Measurements from ENCODE around the gene ARHGEF7. TPM values are rescaled to one million over a fixed set of nuclear protein-coding genes. Genes with fewer than 3 reads are reported as not detected.
A peak's percentile ranks its signal among the peaks of the same experiment; 100 is the strongest.

ARHGEF7 gene
- total RNA-seq, 1 donor from 2014 or later, result 52.8 TPM

- DNase-seq (ENCODE audit: low read depth), result no peak
Measured at GRCh38 chr13:111099290-111099689, 15.8 kb upstream of the ARHGEF7 start.

GRCh38 chr13:111110054-111110453 is 5.1 kb upstream of the ARHGEF7 start:
- DNase-seq (ENCODE audit: low read depth), result no peak

DNA sequence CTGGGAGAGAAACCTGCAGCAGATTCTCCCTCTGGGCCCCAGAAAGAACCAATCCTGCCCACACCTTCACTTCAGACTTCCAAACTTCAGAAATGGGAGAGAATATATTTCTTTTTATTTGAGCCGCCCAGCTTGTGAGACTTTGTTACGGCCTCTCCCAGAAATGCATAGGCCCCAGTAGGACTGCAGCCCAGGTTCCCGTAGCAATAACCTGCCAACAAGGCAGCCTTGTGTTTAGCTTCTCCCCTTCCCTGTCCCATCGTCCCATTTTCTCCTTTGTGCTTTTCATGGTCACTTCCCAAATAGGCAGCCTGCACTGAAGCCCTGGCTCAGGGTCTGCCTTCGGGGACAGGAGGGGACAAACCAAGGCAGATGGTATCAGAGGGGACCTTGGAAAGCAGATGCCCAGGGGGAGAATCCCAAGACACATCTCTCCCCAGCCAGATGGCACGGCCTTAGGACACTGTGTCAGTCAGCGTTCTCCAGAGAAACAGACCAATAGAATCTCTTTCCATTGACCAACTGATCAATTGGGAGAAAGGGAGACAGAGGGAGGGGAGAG is 3.7 kb upstream of the ARHGEF7 start:
- DNase-seq (ENCODE audit: low read depth), result no peak

GRCh38 chr13:111112196-111112595 is 2.9 kb upstream of the ARHGEF7 start:
- DNase-seq (ENCODE audit: low read depth), result no peak

- DNase-seq (ENCODE audit: low read depth), result peak; percentile 54
Measured at GRCh38 chr13:111114362-111115060, 599 bp upstream of the ARHGEF7 start.

- peak; percentile 49 for DNase-seq (ENCODE audit: low read depth)
Measured at GRCh38 chr13:111115965-111116521, 933 bp downstream of the ARHGEF7 start.

DNA sequence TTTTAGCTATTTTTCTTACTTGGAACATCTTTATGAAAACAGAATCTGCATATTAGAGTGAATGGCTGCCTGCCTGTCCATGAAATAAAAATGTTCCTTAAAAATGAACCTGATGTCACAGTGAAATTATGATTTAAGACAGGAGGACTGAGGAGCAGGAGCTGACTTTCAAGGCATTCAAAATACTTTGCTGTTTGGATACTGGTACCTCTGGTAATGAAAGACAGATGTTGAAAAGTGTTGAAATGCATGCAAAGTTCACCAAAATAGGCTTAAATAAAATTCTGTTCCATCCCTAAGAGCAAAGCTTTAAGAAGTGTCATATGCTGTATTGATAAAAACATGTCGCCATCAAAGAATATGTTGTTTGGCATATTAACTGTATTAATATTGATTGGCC is 1.7 kb downstream of the ARHGEF7 start:
- DNase-seq (ENCODE audit: low read depth), result no peak

DNA sequence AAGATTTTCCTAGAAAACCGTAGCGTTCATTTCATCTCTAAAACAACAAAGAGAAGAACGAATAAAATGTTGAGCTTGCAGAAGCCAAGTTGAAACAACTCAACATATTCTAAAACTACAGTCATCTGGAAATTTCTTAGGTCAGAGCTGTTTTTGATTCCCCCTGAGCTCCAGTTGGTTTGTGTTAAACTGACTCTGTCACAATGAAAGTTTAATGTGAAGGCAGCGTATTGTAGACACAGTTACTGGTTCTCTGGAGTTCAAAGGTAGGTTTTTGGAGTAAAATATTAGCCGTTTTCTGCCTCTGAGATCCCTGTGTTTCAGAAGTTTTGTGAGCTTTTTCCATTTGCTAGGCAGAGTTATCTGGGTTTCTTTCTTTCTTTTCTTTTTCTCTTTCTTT is 2.2 kb downstream of the ARHGEF7 start:
- no peak for DNase-seq (ENCODE audit: low read depth)

GRCh38 chr13:111117961-111118360 is 2.9 kb downstream of the ARHGEF7 start:
- DNase-seq (ENCODE audit: low read depth), result no peak

- DNase-seq (ENCODE audit: low read depth), result no peak
Measured at GRCh38 chr13:111118898-111119607, 3.9 kb downstream of the ARHGEF7 start.

DNA sequence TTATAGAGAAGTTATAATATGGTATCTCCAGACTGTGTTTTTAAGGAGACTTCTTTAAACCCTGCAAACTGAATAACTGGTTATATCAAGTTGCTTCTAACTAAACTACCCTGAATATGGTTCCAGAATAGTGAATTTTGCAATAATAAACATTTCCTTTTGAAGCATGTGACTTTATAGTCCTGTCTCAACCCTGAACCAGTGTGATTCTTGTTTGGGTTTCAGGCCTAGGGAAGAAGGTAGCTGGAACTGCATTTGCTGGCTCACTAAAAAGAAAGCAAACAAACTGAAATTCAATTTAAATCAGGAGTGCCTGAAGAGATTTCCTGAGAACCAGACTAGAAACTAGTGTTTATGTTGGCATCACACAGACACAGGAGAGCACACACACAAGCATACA is 4.9 kb downstream of the ARHGEF7 start:
- no peak for DNase-seq (ENCODE audit: low read depth)

DNA sequence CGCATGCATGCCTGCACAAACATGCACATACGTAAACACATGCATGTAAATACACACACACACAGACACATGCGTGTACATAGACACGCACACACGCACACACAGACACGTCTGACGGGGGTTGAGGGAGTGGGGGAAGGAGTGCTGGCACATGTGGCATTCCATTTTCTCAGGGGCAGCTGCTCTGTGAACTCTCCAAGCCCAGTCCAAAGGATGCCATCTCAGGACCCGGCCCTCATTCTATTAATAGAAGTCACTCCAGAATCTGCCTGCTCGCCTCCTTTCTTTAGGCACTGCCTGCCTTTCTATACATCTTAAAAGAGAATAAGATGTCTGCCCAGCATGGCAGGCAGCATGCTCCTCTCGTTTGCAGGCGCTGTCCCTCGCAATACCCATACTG is 5.3 kb downstream of the ARHGEF7 start:
- DNase-seq (ENCODE audit: low read depth), result peak; percentile 74

DNA sequence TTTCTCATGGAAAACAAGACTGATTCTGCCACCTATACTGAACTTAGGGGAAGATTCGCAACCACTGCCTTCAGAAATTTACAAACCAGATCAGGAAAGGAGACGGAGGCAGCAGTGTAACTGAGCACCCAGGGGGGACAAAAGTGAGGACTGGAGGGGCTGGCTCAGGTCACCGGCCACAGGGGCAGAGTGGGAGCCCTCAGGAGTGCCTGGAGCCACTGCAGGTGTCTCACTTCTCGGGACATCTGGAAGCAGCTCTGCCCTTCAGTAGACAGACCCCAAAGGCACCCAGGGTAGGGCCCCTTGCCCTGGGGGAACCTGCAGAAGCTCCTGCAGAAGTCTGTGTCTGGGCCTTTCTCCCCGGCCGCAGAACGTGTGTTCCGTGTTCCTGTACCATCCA is 5.8 kb downstream of the ARHGEF7 start:
- no peak for DNase-seq (ENCODE audit: low read depth)

DNA sequence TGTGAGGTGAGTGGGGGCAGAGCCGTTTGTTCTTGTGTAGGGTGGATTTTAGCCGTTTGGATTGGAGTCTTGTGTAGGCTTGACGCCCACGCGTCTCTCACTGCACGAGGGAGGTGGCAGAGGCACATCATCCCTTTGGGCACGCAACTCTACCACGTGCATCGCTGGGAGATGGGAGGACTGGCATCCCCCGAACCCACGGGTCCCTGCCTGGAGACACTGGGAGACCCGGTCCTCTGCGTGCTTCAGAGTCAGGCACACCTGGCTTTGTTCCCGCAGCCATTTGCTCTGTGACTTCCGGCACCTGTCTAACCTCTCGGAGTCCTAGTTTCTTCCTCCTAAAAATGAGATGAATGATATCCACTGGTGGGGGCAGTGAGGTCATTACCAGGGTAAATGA is 6.4 kb downstream of the ARHGEF7 start:
- DNase-seq (ENCODE audit: low read depth), result peak; percentile 50

- DNase-seq (ENCODE audit: low read depth), result peak; percentile 94
Measured at GRCh38 chr13:111122056-111122455, 6.9 kb downstream of the ARHGEF7 start.

GRCh38 chr13:111122631-111123030 is 7.5 kb downstream of the ARHGEF7 start:
- no peak for DNase-seq (ENCODE audit: low read depth)

- peak; percentile 88 for DNase-seq (ENCODE audit: low read depth)
Measured at GRCh38 chr13:111123221-111123620, 8.1 kb downstream of the ARHGEF7 start.

GRCh38 chr13:111123649-111124048 is 8.5 kb downstream of the ARHGEF7 start:
- DNase-seq (ENCODE audit: low read depth), result no peak

- no peak for DNase-seq (ENCODE audit: low read depth)
Measured at GRCh38 chr13:111126509-111126908, 11.4 kb downstream of the ARHGEF7 start.

- DNase-seq (ENCODE audit: low read depth), result no peak
Measured at GRCh38 chr13:111129465-111130115, 14.5 kb downstream of the ARHGEF7 start.

DNA sequence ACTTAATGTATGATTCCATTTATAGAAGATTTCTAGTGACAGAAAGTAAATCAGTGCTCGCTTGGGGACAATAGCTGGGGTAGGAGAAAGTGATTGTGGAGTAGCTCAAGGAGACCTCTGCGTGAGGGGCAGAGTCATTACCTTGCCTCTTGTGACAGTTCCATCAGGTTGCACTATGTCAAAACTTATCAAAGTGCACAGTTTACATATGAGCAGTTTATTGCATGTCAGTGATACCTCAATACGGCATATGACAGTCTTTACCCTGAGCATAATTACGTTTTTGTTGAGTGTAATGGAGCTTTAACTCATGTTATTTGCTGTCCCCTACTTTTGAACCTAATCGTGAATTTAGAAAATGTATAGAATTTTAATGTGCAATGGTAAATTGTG is 15.0 kb downstream of the ARHGEF7 start:
- DNase-seq (ENCODE audit: low read depth), result no peak

- DNase-seq (ENCODE audit: low read depth), result no peak
Measured at GRCh38 chr13:111131048-111131447, 15.9 kb downstream of the ARHGEF7 start.
